Measurements from ENCODE around the gene TNFRSF25. TPM values are rescaled to one million over a fixed set of nuclear protein-coding genes. Genes with fewer than 3 reads are reported as not detected.

The TNFRSF25 gene
- total RNA-seq, 2 donors from 2014 or later: 89.2 to 101 TPM

DNA sequence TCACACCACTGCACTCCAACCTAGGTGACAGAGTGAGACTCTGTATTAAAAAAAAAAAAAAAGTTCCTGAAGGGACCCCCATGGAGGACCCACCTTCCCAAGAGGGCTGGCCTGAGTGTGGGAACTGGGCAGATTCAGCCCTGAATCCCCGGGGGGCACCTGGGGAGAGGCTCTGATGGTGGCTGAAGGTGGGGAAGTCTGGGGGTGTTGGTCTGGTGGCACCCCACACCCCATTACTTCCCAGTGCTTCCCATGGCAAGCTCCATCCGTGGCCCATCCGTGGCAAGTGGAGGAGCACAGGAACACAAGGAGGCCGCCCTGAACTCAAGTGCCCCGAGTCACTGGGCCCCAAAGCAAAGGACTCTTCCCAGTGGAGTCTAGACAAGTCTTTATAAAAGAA, 778 bp upstream of the TNFRSF25 start:
- peaks cover 10 to 14% of the 10 kb centered on the region in 2 donors for H3K36me3 Mint-ChIP-seq (ENCODE audit: insufficient read depth in 2 of 2)
- H3K27ac Mint-ChIP-seq: no peak overlapping the region
- DNase-seq: no peak
- H3K9me3 Mint-ChIP-seq: no peaks in the 10 kb centered on the region
- no peak for ATAC-seq (replicated peaks in 1 of 2)
- peaks cover 31% of the 10 kb centered on the region for H3K4me1 Mint-ChIP-seq (ENCODE audit: low read depth)
- H3K27me3 Mint-ChIP-seq (ENCODE audit: low read depth): no peaks in the 10 kb centered on the region
- peak overlapping the region; percentile 97 for H3K4me3 Mint-ChIP-seq

GRCh38 chr1:6465461-6466005, 440 bp downstream of the TNFRSF25 start:
- H3K36me3 Mint-ChIP-seq (ENCODE audit: insufficient read depth in 2 of 2): peaks cover 10 to 14% of the 10 kb centered on the region in 2 donors
- ATAC-seq (replicated peaks in 1 of 2) (peak; percentile 50 to 53), DNase-seq (peak; percentile 58 to 60)
- H3K4me3 Mint-ChIP-seq: peak overlapping the region; percentile 97
- H3K27ac Mint-ChIP-seq: peak overlapping the region; percentile 70
- H3K27me3 Mint-ChIP-seq (ENCODE audit: low read depth): no peaks in the 10 kb centered on the region
- H3K9me3 Mint-ChIP-seq: no peaks in the 10 kb centered on the region
- peaks cover 41% of the 10 kb centered on the region for H3K4me1 Mint-ChIP-seq (ENCODE audit: low read depth)

GRCh38 chr1:6464915-6465314, 1.1 kb downstream of the TNFRSF25 start:
- H3K4me1 Mint-ChIP-seq (ENCODE audit: low read depth): peaks cover 47% of the 10 kb centered on the region
- H3K36me3 Mint-ChIP-seq (ENCODE audit: insufficient read depth in 2 of 2): peaks cover 10 to 14% of the 10 kb centered on the region in 2 donors
- ATAC-seq (replicated peaks in 1 of 2): no peak
- H3K27me3 Mint-ChIP-seq (ENCODE audit: low read depth): no peaks in the 10 kb centered on the region
- peak overlapping the region; percentile 95 for H3K27ac Mint-ChIP-seq
- no peak for DNase-seq
- peak overlapping the region; percentile 97 for H3K4me3 Mint-ChIP-seq
- H3K9me3 Mint-ChIP-seq: no peaks in the 10 kb centered on the region

DNA sequence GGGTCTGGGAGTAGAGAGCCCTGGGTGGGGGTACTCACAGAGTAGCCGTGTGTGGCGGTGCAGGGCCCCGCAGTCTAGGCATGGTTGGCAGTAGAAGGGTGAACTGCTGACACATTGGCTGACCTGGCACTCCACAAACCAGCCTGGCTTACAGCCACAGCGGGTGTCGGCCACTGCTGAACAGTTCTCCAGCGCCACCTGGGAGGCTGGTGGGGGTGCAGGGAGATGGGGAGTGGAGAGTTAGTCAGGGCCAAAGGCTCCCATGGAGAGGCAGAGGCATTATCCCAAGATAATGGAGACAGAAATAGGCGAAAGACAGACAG, 1.5 kb downstream of the TNFRSF25 start:
- peak; percentile 54 to 68 for DNase-seq

GRCh38 chr1:6463120-6463412, 2.9 kb downstream of the TNFRSF25 start:
- H3K4me3 Mint-ChIP-seq: peak overlapping the region; percentile 18 to 44
- peak overlapping the region; percentile 17 for H3K27ac Mint-ChIP-seq
- H3K36me3 Mint-ChIP-seq (ENCODE audit: insufficient read depth in 2 of 2): peaks cover 10 to 14% of the 10 kb centered on the region in 2 donors
- H3K27me3 Mint-ChIP-seq (ENCODE audit: low read depth): no peaks in the 10 kb centered on the region
- ATAC-seq (replicated peaks in 1 of 2): no peak
- no peak for DNase-seq
- peaks cover 58% of the 10 kb centered on the region for H3K4me1 Mint-ChIP-seq (ENCODE audit: low read depth)
- no peaks in the 10 kb centered on the region for H3K9me3 Mint-ChIP-seq

More for the DNA sequence above, 1.5 kb downstream of the TNFRSF25 start:
- H3K4me3 Mint-ChIP-seq: peak overlapping the region; percentile 97
- H3K36me3 Mint-ChIP-seq (ENCODE audit: insufficient read depth in 2 of 2): peaks cover 10 to 14% of the 10 kb centered on the region in 2 donors
- no peaks in the 10 kb centered on the region for H3K27me3 Mint-ChIP-seq (ENCODE audit: low read depth)
- H3K4me1 Mint-ChIP-seq (ENCODE audit: low read depth): peaks cover 52% of the 10 kb centered on the region
- ATAC-seq (replicated peaks in 1 of 2): peak in 1 of 2 donors; percentile 27
- no peaks in the 10 kb centered on the region for H3K9me3 Mint-ChIP-seq
- peak overlapping the region; percentile 95 for H3K27ac Mint-ChIP-seq

- peaks cover 10 to 14% of the 10 kb centered on the region in 2 donors for H3K36me3 Mint-ChIP-seq (ENCODE audit: insufficient read depth in 2 of 2)
- H3K4me1 Mint-ChIP-seq (ENCODE audit: low read depth): peaks cover 58% of the 10 kb centered on the region
- H3K9me3 Mint-ChIP-seq: no peaks in the 10 kb centered on the region
- H3K27ac Mint-ChIP-seq: peak overlapping the region; percentile 78
- H3K4me3 Mint-ChIP-seq: peak overlapping the region; percentile 49 to 71
- ATAC-seq (replicated peaks in 1 of 2) (no peak), DNase-seq (no peak)
- no peaks in the 10 kb centered on the region for H3K27me3 Mint-ChIP-seq (ENCODE audit: low read depth)
Measured at GRCh38 chr1:6462412-6463119, 3.4 kb downstream of the TNFRSF25 start.

DNA sequence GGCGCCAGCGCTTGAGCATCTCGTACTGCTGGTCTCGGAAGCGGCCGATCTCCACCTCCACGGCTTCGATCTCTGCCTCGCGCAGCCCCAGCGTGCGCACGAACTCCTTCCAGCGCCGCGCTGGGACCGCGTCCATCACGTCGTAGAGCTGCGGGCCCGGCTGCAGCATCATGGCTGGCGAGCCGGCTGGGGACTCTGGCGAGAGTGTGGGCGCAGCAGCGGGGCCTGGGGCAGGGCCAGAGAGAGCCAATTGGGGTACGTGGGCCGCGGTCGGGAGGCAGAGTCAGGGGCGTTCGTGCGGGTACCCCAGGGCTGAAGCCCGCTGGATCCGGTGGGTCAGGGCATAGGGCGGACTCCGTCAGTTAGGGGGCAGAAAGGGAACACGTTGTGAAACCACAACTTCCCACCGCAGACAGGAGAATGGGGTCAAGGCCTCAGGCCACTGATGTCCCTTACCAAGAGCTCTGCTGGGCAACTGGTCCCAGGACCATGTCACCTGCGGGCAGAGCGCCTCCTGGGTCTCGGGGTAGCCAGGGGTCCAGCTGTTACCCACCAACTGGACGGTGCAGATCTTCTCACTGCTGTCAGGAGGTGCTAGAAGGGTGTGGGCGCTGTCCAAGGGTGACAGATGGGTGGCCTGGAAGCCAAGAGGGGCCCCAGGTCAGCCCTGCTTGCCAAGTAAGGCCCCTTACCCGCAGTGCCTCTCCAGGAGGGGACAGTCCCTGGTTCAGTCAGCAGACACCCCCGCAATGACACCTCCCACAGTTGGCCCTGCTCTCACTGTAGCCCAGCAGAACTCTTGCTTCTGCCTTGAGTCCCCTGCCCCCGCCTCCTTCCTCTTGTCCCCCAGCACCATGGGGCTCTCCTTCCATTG, 4.2 kb downstream of the TNFRSF25 start:
- Mint-ChIP-seq H3K4me1 (ENCODE audit: low read depth) (peaks cover 58% of the 10 kb centered on the region), H3K4me3 (peak overlapping the region; percentile 49 to 90), H3K27ac (peak overlapping the region; percentile 78), H3K27me3 (ENCODE audit: low read depth) (peaks cover 8% of the 10 kb centered on the region), H3K9me3 (no peaks in the 10 kb centered on the region), H3K36me3 (ENCODE audit: insufficient read depth in 2 of 2) (peaks cover 10 to 14% of the 10 kb centered on the region in 2 donors)
- no peak for DNase-seq
- ATAC-seq (replicated peaks in 1 of 2): no peak

DNA sequence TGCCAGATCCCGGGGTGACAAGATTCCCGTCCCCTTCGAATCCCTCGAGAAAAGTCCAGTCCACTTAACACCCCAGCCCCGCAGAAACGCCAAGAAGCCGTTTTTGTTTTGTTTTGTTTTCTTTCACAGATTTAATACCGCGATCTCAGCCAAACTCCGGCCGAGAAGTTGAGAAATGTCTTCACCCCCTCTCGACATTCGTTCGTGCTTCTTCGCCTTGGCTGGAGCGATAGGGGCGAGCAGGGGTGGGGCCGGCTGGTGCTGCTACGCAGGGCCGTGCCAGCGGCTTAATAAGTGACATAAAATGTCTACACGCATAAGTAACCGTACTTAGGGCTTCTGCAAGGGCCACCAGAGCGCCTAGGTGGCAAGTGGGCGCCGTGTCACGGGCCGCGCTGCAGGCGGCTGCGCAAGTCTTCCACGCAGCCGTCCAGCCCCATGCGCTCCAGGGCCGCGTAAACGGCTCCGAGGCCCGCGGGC, 4.9 kb downstream of the TNFRSF25 start:
- no peak for DNase-seq
- Mint-ChIP-seq H3K4me3 (peak overlapping the region; percentile 80 to 90), H3K9me3 (no peaks in the 10 kb centered on the region), H3K27ac (peak overlapping the region; percentile 95), H3K27me3 (ENCODE audit: low read depth) (peaks cover 15% of the 10 kb centered on the region), H3K36me3 (ENCODE audit: insufficient read depth in 2 of 2) (peaks cover 10 to 14% of the 10 kb centered on the region in 2 donors), H3K4me1 (ENCODE audit: low read depth) (peaks cover 58% of the 10 kb centered on the region)
- ATAC-seq (replicated peaks in 1 of 2): no peak

DNA sequence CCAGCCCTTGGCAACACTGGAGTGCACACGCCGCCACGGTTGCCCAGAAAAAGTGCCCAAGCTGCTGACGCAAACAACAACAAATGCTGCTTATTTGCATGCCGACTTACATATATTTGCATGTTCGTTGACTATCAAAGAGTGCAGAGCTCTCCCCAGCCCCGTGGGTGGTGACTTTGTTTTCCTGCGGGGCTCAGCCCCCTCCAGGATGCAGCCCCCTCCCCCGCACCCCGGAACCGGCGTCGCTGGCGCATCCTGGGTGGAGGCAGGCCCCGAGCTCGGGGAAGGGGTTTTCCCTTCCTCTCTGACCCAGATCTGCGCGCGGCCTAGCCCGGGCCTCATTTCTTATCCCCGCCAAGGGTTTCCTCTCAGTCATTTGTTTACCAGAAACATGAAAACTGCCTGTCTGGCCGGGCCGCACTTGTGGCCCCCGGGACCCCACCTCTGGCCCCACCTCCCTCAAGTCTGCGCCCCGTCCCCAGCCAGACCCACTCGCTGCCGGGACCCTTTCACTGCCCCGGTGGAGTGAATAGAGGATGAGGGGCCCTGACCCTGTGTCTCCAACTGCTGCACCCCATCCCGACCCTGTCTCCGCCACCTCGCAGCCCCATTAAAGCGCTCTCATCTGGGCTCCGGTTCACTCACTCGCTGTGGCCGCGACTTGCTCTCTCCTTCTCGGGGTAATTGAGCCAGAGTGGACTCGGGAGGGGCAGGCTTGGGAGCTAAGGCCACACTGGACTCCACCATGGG, 5.5 kb downstream of the TNFRSF25 start:
- Mint-ChIP-seq H3K27ac (peak overlapping the region; percentile 95), H3K27me3 (ENCODE audit: low read depth) (peaks cover 15% of the 10 kb centered on the region)

DNA sequence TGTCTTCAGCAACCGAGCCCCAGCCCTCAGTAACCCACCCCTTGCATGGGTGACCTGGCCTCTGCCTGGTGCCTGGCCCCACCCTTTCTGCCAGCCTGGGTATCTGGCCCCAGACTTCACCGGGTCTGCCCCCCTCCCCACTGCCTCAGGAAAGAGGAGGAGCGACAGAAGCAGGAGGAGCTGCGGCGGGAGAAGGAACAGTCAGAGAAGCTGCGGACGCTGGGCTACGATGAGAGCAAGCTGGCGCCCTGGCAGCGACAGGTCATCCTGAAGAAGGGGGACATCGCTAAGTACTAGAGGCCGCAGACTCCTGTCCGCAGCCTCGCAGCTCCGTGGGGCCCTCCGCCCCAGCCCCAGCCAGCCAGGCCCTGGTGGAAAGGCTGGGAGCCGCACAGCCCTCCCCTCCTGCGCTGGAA, 6.1 kb downstream of the TNFRSF25 start:
- Mint-ChIP-seq H3K27ac (peak overlapping the region; percentile 58), H3K36me3 (ENCODE audit: insufficient read depth in 2 of 2) (peaks cover 10 to 14% of the 10 kb centered on the region in 2 donors), H3K27me3 (ENCODE audit: low read depth) (peaks cover 15% of the 10 kb centered on the region)

More for the DNA sequence above, 5.5 kb downstream of the TNFRSF25 start:
- H3K4me1 Mint-ChIP-seq (ENCODE audit: low read depth): peaks cover 58% of the 10 kb centered on the region
- DNase-seq (peak; percentile 86), ATAC-seq (replicated peaks in 1 of 2) (peak; percentile 81)
- H3K36me3 Mint-ChIP-seq (ENCODE audit: insufficient read depth in 2 of 2): peaks cover 10 to 14% of the 10 kb centered on the region in 2 donors
- H3K9me3 Mint-ChIP-seq: no peaks in the 10 kb centered on the region
- peak overlapping the region; percentile 80 to 90 for H3K4me3 Mint-ChIP-seq

DNA sequence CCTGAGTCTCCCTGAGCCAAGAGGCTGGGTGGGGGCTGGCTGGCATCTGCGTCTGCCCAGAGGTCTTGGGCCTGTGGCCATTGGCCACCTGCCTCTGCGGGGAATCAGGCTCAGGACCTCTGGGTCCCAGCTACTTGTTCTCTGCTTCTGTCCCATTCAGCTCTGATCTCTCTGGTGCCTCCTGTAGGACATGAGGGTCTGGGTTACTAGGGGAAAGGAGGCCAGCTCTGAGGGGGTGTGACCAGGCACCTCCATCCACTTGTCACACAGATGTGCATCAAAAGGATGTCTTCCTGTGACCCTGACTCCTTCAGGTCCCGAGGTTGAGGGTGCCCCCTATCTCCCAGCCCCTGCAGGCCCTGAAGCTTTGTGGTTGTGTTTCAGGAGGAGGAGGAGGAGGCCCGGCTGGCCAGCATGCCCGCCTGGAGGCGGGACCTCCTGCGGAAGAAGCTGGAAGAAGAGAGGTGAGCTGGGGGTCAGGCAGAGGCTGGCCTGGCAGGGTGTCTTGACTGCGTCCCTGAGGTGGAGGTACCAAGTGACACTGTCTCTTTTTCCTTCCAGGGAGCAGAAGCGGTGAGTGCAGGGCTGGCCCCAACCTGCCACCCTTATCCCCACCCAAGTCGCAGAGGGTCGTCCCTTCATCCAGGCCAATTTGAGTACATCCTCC, 9.0 kb downstream of the TNFRSF25 start:
- DNase-seq (no peak), ATAC-seq (replicated peaks in 1 of 2) (no peak)
- H3K9me3 Mint-ChIP-seq: no peaks in the 10 kb centered on the region
- H3K27me3 Mint-ChIP-seq (ENCODE audit: low read depth): peaks cover 31% of the 10 kb centered on the region
- no peak overlapping the region for H3K4me3 Mint-ChIP-seq
- no peaks in the 10 kb centered on the region for H3K36me3 Mint-ChIP-seq (ENCODE audit: insufficient read depth in 2 of 2)
- peaks cover 38% of the 10 kb centered on the region for H3K4me1 Mint-ChIP-seq (ENCODE audit: low read depth)
- H3K27ac Mint-ChIP-seq: no peak overlapping the region

More for the DNA sequence above, 6.1 kb downstream of the TNFRSF25 start:
- peak overlapping the region; percentile 80 to 90 for H3K4me3 Mint-ChIP-seq
- peaks cover 58% of the 10 kb centered on the region for H3K4me1 Mint-ChIP-seq (ENCODE audit: low read depth)
- ATAC-seq (replicated peaks in 1 of 2) (peak; percentile 46 to 54), DNase-seq (peak; percentile 59 to 67)
- no peaks in the 10 kb centered on the region for H3K9me3 Mint-ChIP-seq
